ENCODE results near the gene STXBP2. TPM values are rescaled to one million over a fixed set of nuclear protein-coding genes. Genes with fewer than 3 reads are reported as not detected.

STXBP2 gene
- total RNA-seq, 2 experiments from 2014 or later: 75.2 to 83.0 TPM

- no peaks in the 10 kb centered on the region for H3K36me3 Mint-ChIP-seq (ENCODE audit: low read depth)
- peaks cover 23% of the 10 kb centered on the region for H3K4me1 Mint-ChIP-seq
- H3K27me3 Mint-ChIP-seq: no peaks in the 10 kb centered on the region
- H3K9me3 Mint-ChIP-seq (ENCODE audit: low read depth): no peaks in the 10 kb centered on the region
- POLR2A ChIA-PET: interaction anchor here (0.6 kb wide), 1 partner anchor 14 kb away, joined by 3 read pairs; no protein-coding TSS in a partner anchor
- peak overlapping the region; percentile 65 for H3K4me3 Mint-ChIP-seq
- H3K27ac Mint-ChIP-seq: peak overlapping the region; percentile 79
- ATAC-seq (peak; percentile 91), DNase-seq (peak; percentile 71)
- intact Hi-C loops (cut with DNase I, micrococcal nuclease): loop anchor here in 1 of 2 experiments (1.0 kb wide), 1 partner anchor 23 kb away; no protein-coding TSS in a partner anchor
- CTCF ChIA-PET: interaction anchor here (0.6 to 2.1 kb wide), 6 partner anchors 16 to 794 kb away, joined by 3 to 8 read pairs (median 3); partner anchors contain the start of gene TRAPPC5
Observed at GRCh38 chr19:7658219-7658686, 21.3 kb downstream of the STXBP2 start.

- DNase-seq (no peak), ATAC-seq (no peak)
- intact Hi-C loops (cut with DNase I, micrococcal nuclease): no loop called here
- peaks cover 3% of the 10 kb centered on the region for H3K27me3 Mint-ChIP-seq
- peaks cover 17% of the 10 kb centered on the region for H3K4me1 Mint-ChIP-seq
- ChIA-PET POLR2A (interaction anchor here (0.6 kb wide), 1 partner anchor 301 kb away, joined by 3 read pairs; no protein-coding TSS in a partner anchor), CTCF (interaction anchor here (0.6 to 0.8 kb wide), 2 partner anchors 130 to 772 kb away, joined by 3 read pairs; no protein-coding TSS in a partner anchor)
- H3K27ac Mint-ChIP-seq: no peak overlapping the region
- H3K9me3 Mint-ChIP-seq (ENCODE audit: low read depth): no peaks in the 10 kb centered on the region
- H3K36me3 Mint-ChIP-seq (ENCODE audit: low read depth): no peaks in the 10 kb centered on the region
- no peak overlapping the region for H3K4me3 Mint-ChIP-seq
Observed at GRCh38 chr19:7661744-7662538, 25.0 kb downstream of the STXBP2 start.

GRCh38 chr19:7662657-7663056 is 25.7 kb downstream of the STXBP2 start:
- ChIA-PET CTCF (interaction anchor here (0.6 to 0.8 kb wide), 2 partner anchors 129 to 772 kb away, joined by 3 read pairs; no protein-coding TSS in a partner anchor), POLR2A (interaction anchor here (0.6 kb wide), 1 partner anchor 302 kb away, joined by 3 read pairs; no protein-coding TSS in a partner anchor)
- H3K27ac Mint-ChIP-seq: no peak overlapping the region
- H3K4me1 Mint-ChIP-seq: peaks cover 10% of the 10 kb centered on the region
- no peak overlapping the region for H3K4me3 Mint-ChIP-seq
- peaks cover 5% of the 10 kb centered on the region for H3K27me3 Mint-ChIP-seq
- no peaks in the 10 kb centered on the region for H3K36me3 Mint-ChIP-seq (ENCODE audit: low read depth)
- ATAC-seq (no peak), DNase-seq (no peak)
- intact Hi-C loops (cut with DNase I, micrococcal nuclease): no loop called here
- H3K9me3 Mint-ChIP-seq (ENCODE audit: low read depth): no peaks in the 10 kb centered on the region

GRCh38 chr19:7663706-7664105 is 26.8 kb downstream of the STXBP2 start:
- ATAC-seq (no peak), DNase-seq (no peak)
- Mint-ChIP-seq H3K36me3 (ENCODE audit: low read depth) (no peaks in the 10 kb centered on the region), H3K4me3 (no peak overlapping the region), H3K27me3 (peaks cover 5% of the 10 kb centered on the region), H3K9me3 (ENCODE audit: low read depth) (no peaks in the 10 kb centered on the region), H3K27ac (no peak overlapping the region), H3K4me1 (no peaks in the 10 kb centered on the region)
- ChIA-PET CTCF (no interaction called here), POLR2A (interaction anchor here (0.6 kb wide), 1 partner anchor 10 kb away, joined by 3 read pairs; no protein-coding TSS in a partner anchor)
- intact Hi-C loops (cut with DNase I, micrococcal nuclease): no loop called here

GRCh38 chr19:7665076-7665475 is 28.2 kb downstream of the STXBP2 start:
- ATAC-seq: no peak
- H3K4me1 Mint-ChIP-seq: peaks cover 4% of the 10 kb centered on the region
- no peak overlapping the region for H3K27ac Mint-ChIP-seq
- intact Hi-C loops (cut with DNase I, micrococcal nuclease): no loop called here
- H3K27me3 Mint-ChIP-seq: peaks cover 12% of the 10 kb centered on the region
- CTCF ChIA-PET: interaction anchor here (0.8 to 1.3 kb wide), 2 partner anchors 14 to 133 kb away, joined by 3 to 6 read pairs; no protein-coding TSS in a partner anchor
- no peaks in the 10 kb centered on the region for H3K9me3 Mint-ChIP-seq (ENCODE audit: low read depth)
- POLR2A ChIA-PET: no interaction called here
- no peak overlapping the region for H3K4me3 Mint-ChIP-seq
- DNase-seq: no peak
- H3K36me3 Mint-ChIP-seq (ENCODE audit: low read depth): no peaks in the 10 kb centered on the region

GRCh38 chr19:7668842-7669241 is 31.9 kb downstream of the STXBP2 start, which contains the start of gene RETN:
Gene RETN, plus strand, starts transcription at chr19:7669049. Its CDS starts 278 bp downstream, at chr19:7669327.
- Mint-ChIP-seq H3K4me3 (no peak within 1 kb of the TSS), H3K27ac (no peak within 1 kb of the TSS), H3K9me3 (ENCODE audit: low read depth) (no peaks in the 10 kb centered on the region), H3K27me3 (peaks cover 26% of the 10 kb centered on the region), H3K4me1 (peaks cover 9% of the 10 kb centered on the region), H3K36me3 (ENCODE audit: low read depth) (no peaks in the 10 kb centered on the region)
- ChIA-PET POLR2A (no interaction called here), CTCF (interaction anchor here (0.8 to 1.7 kb wide), 3 partner anchors 10 to 100 kb away, joined by 3 to 6 read pairs (median 4); no protein-coding TSS in a partner anchor)
- ATAC-seq (no peak), DNase-seq (no peak)
- intact Hi-C loops (cut with DNase I, micrococcal nuclease): no loop called here

GRCh38 chr19:7669641-7670040 is 32.7 kb downstream of the STXBP2 start:
- Mint-ChIP-seq H3K4me1 (peaks cover 14% of the 10 kb centered on the region), H3K4me3 (no peak overlapping the region), H3K27me3 (peaks cover 28% of the 10 kb centered on the region), H3K27ac (no peak overlapping the region), H3K36me3 (ENCODE audit: low read depth) (no peaks in the 10 kb centered on the region), H3K9me3 (ENCODE audit: low read depth) (no peaks in the 10 kb centered on the region)
- CTCF ChIA-PET: interaction anchor here (0.8 to 1.4 kb wide), 3 partner anchors 9 to 13 kb away, joined by 3 to 4 read pairs (median 4); no protein-coding TSS in a partner anchor
- no peak for ATAC-seq
- POLR2A ChIA-PET: no interaction called here
- no peak for DNase-seq
- intact Hi-C loops (cut with DNase I, micrococcal nuclease): no loop called here

- POLR2A ChIA-PET: no interaction called here
Observed at GRCh38 chr19:7670150-7670783, 33.4 kb downstream of the STXBP2 start.

GRCh38 chr19:7670790-7671189 is 33.9 kb downstream of the STXBP2 start:
- ChIA-PET POLR2A (no interaction called here), CTCF (interaction anchor here (0.5 to 1.4 kb wide), 4 partner anchors 8 to 249 kb away, joined by 3 to 4 read pairs (median 3); partner anchors contain the start of gene TRAPPC5)
- DNase-seq (no peak), ATAC-seq (no peak)
- Mint-ChIP-seq H3K36me3 (ENCODE audit: low read depth) (no peaks in the 10 kb centered on the region), H3K27me3 (peaks cover 30% of the 10 kb centered on the region), H3K9me3 (ENCODE audit: low read depth) (no peaks in the 10 kb centered on the region), H3K4me3 (peak overlapping the region; percentile 11), H3K4me1 (peaks cover 15% of the 10 kb centered on the region), H3K27ac (no peak overlapping the region)
- intact Hi-C loops (cut with DNase I, micrococcal nuclease): no loop called here

More at GRCh38 chr19:7670150-7670783, 33.4 kb downstream of the STXBP2 start:
- DNase-seq (peak; percentile 59), ATAC-seq (peak; percentile 50)
- no peaks in the 10 kb centered on the region for H3K9me3 Mint-ChIP-seq (ENCODE audit: low read depth)
- no peak overlapping the region for H3K27ac Mint-ChIP-seq
- H3K36me3 Mint-ChIP-seq (ENCODE audit: low read depth): no peaks in the 10 kb centered on the region
- peaks cover 28% of the 10 kb centered on the region for H3K27me3 Mint-ChIP-seq
- H3K4me3 Mint-ChIP-seq: peak overlapping the region; percentile 11
- CTCF ChIA-PET: interaction anchor here (0.7 to 1.4 kb wide), 2 partner anchors 8 to 162 kb away, joined by 3 to 4 read pairs; no protein-coding TSS in a partner anchor
- peaks cover 14% of the 10 kb centered on the region for H3K4me1 Mint-ChIP-seq
- intact Hi-C loops (cut with DNase I, micrococcal nuclease): no loop called here

GRCh38 chr19:7672522-7672921 is 35.6 kb downstream of the STXBP2 start:
- H3K36me3 Mint-ChIP-seq (ENCODE audit: low read depth): no peaks in the 10 kb centered on the region
- H3K9me3 Mint-ChIP-seq (ENCODE audit: low read depth): no peaks in the 10 kb centered on the region
- no peak overlapping the region for H3K27ac Mint-ChIP-seq
- no peak overlapping the region for H3K4me3 Mint-ChIP-seq
- ChIA-PET POLR2A (interaction anchor here (0.7 kb wide), 1 partner anchor 14 kb away, joined by 3 read pairs; no protein-coding TSS in a partner anchor), CTCF (no interaction called here)
- intact Hi-C loops (cut with DNase I, micrococcal nuclease): no loop called here
- peaks cover 35% of the 10 kb centered on the region for H3K27me3 Mint-ChIP-seq
- no peak for DNase-seq
- peaks cover 32% of the 10 kb centered on the region for H3K4me1 Mint-ChIP-seq
- no peak for ATAC-seq
